GM12878 (cell line): ENCODE data around the gene WDR31.

Experiments used
- MAX ChIP-seq: IDR thresholded peaks from 2 replicates; pipeline ENCODE4 v1.6.1; 2012; ENCODE audit warnings: low read depth, low read length, improper control_type of control experiment
- POLR2A ChIP-seq: IDR thresholded peaks from 2 replicates; pipeline ENCODE4 v1.6.1; 2011; ENCODE audit warnings: low read depth, mild to moderate bottlenecking, low read length
- SREBF2 ChIP-seq: IDR thresholded peaks from 2 replicates; pipeline ENCODE4 v1.6.1; 2012; ENCODE audit warnings: mild to moderate bottlenecking, low read length

- TF ChIP-seq SREBF2 = no peak
- no peak for TF ChIP-seq MAX
- TF ChIP-seq POLR2A = no peak
Measured at GRCh38 chr9:113386571-113387393, 46.7 kb upstream of the WDR31 start.
